ENCODE results near the gene RNU11.
A peak's percentile ranks its signal among the peaks of the same experiment; 100 is the strongest.
"Not testable (repeated sequence)": the region's sequence is repeated elsewhere in the genome, so short reads cannot be mapped to it uniquely, and the experiment has no call there.

Gene RNU11

DNA sequence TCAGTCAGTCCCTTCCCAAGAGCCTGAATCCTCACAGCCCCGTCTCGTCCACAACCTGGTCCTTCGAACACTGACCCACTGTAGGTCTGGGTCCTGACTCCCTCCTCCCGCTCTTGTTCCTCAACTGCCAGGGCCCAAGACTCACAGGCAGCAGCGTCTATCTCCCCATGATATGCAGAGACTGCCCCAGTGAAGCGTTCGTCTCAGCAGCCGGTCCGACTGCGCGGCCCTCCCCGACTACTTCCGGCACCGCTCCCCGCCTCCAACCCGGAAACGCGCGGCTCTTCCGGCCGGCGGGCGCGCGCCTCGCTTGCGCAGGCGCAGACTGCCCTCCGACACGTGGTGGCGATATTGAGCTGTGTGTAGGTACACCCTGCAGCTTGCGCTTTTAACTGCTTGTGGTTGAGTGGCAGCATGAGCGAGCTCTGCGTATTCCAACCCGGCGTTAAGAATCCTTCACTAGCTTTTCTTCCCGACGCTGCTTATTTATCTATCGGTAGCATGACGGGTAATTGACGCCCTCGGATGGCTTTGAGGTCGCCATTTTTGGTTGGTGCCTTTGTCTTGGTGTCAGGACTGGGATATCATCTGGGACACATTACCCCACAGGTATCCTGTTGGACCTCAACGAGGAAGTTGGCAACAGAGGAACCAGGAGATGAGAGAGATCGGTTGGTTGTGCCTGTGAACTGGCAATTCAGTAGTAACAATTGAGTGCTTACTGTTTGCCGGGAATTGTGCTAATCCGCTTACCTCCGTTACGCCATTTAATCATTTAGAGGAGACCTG, 5.4 kb upstream of the RNU11 start, which contains the start of gene TAF12:
Gene TAF12, minus strand, starts transcription at position 221 of the 789 bp plus-strand sequence. CDS start 20,986 bp downstream, outside the sequence.
- peaks cover 29% of the 10 kb centered on the region for H3K4me1 ChIP-seq (ENCODE audit: insufficient read depth, low read length)
- H3K4me3 ChIP-seq (ENCODE audit: low read depth in 1 of 2, low read length in 2 of 2), result peak within 1 kb of the TSS; percentile 47 to 92
- peak within 1 kb of the TSS; percentile 85 for H3K27ac ChIP-seq (ENCODE audit: low read depth, low read length)
- H3K9me3 ChIP-seq (ENCODE audit: low read length), result no peaks in the 10 kb centered on the region
- H3K27me3 ChIP-seq (ENCODE audit: control insufficient read depth in 1 of 2, insufficient read depth in 2 of 2, low read length in 2 of 2), result no peaks in the 10 kb centered on the region
- peak within 1 kb of the TSS; percentile 94 for H3K9ac ChIP-seq (ENCODE audit: low read length)
- H3K36me3 ChIP-seq (ENCODE audit: insufficient read depth, low read length), result no peaks in the 10 kb centered on the region

DNA sequence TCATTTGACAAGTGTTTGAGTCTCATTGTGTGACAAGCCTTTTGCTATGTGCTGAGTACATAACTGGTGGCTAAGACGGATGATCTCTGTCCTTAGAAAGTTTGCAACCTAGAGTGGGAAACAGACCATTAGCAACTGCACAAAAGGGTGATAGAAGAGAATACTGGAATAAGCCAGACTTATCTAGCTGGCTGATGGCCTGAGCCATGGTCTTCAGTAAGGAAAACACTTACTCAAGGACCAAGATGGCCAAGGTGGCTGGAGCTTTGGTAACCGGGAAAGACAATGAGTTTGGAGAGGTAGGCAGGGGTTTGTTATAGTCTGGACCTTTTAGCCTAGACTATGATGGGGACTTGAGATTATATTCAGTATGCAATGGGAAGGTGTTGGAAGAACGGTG, 3.9 kb upstream of the RNU11 start:
- Histone ChIP-seq H3K9me3 (ENCODE audit: low read length) (no peaks in the 10 kb centered on the region), H3K4me1 (ENCODE audit: insufficient read depth, low read length) (peaks cover 32% of the 10 kb centered on the region), H3K36me3 (ENCODE audit: insufficient read depth, low read length) (no peaks in the 10 kb centered on the region), H3K4me3 (ENCODE audit: low read depth in 1 of 2, low read length in 2 of 2) (peak overlapping the region in 1 of 2 donors; percentile 92), H3K27me3 (ENCODE audit: control insufficient read depth in 1 of 2, insufficient read depth in 2 of 2, low read length in 2 of 2) (no peaks in the 10 kb centered on the region), H3K9ac (ENCODE audit: low read length) (peak overlapping the region; percentile 66), H3K27ac (ENCODE audit: low read depth, low read length) (no peak overlapping the region)

DNA sequence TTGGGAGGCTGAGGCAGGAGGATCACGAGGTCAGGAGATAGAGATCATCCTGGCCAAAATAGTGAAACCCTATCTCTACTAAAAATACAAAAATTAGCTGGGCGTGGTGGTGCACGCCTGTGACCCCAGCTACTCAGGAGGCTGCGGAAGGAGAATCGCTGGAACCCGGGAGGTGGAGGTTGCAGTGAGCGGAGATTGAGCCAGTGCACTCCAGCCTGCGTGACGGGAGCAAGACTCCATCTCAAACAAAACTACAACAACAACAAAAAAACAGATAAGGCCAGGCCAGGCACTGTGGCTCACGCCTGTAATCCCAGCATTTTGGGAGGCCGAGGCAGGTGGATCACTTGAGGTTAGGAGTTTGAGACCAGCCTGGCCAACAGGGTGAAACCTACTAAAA, 3.0 kb upstream of the RNU11 start:
- H3K27me3 ChIP-seq (ENCODE audit: control insufficient read depth in 1 of 2, insufficient read depth in 2 of 2, low read length in 2 of 2); H3K36me3 ChIP-seq (ENCODE audit: insufficient read depth, low read length); H3K9ac ChIP-seq (ENCODE audit: low read length); H3K27ac ChIP-seq (ENCODE audit: low read depth, low read length); H3K9me3 ChIP-seq (ENCODE audit: low read length); H3K4me3 ChIP-seq (ENCODE audit: low read depth in 1 of 2, low read length in 2 of 2): not testable (repeated sequence)
- H3K4me1 ChIP-seq (ENCODE audit: insufficient read depth, low read length), result peaks cover 33% of the 10 kb centered on the region

DNA sequence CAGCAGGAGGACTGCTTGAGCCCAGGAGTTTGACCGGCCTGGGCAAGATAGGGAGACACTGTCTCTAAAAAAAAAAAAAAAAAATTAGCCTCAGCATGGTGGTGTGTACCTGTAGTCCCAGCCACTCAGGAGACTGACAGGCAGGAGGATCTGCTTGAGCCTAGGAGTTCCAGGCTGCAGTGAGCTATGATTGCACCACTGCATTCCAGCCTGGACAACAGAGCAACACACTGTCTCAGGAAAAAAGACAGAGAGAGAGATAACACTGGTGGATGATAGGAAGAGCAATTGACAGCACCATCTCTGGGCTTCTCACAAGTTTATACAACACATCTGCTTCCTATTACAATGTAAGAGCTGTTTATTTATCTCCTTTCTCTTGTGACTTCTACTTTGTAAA, 2.4 kb upstream of the RNU11 start:
- no peak overlapping the region for H3K4me3 ChIP-seq (ENCODE audit: low read depth in 1 of 2, low read length in 2 of 2)
- H3K9me3 ChIP-seq (ENCODE audit: low read length), result no peaks in the 10 kb centered on the region
- H3K27ac ChIP-seq (ENCODE audit: low read depth, low read length), result no peak overlapping the region
- H3K27me3 ChIP-seq (ENCODE audit: control insufficient read depth in 1 of 2, insufficient read depth in 2 of 2, low read length in 2 of 2), result no peaks in the 10 kb centered on the region
- no peaks in the 10 kb centered on the region for H3K36me3 ChIP-seq (ENCODE audit: insufficient read depth, low read length)
- H3K4me1 ChIP-seq (ENCODE audit: insufficient read depth, low read length), result peaks cover 27% of the 10 kb centered on the region
- no peak overlapping the region for H3K9ac ChIP-seq (ENCODE audit: low read length)

DNA sequence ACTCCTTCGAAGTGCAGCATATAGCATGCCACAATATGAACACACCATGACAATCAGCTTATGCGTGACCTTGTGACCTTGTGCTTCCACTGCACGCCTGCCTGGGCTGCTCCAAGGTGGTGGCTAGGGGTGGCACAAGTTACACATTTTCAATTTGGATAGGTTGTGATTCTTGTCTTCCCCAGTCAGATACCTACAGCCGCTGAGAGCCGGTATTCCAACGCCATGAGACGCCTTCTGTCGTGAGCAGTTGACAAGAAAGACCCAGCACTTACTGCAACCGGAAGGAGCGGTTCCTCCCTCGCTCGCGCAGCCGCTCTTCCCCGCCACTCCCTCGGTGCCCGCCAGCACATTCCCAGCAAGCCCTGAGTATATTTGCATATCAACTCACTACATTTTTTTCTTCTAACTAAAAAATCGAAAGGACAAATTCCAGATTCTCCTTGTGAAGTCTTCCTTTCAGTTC, 359 bp upstream of the RNU11 start:
- Histone ChIP-seq H3K4me1 (ENCODE audit: insufficient read depth, low read length) (peaks cover 17% of the 10 kb centered on the region), H3K4me3 (ENCODE audit: low read depth in 1 of 2, low read length in 2 of 2) (peak overlapping the region in 1 of 2 donors; percentile 72), H3K27me3 (ENCODE audit: control insufficient read depth in 1 of 2, insufficient read depth in 2 of 2, low read length in 2 of 2) (no peaks in the 10 kb centered on the region), H3K9me3 (ENCODE audit: low read length) (no peaks in the 10 kb centered on the region), H3K9ac (ENCODE audit: low read length) (peak overlapping the region; percentile 42), H3K27ac (ENCODE audit: low read depth, low read length) (peak overlapping the region; percentile 42), H3K36me3 (ENCODE audit: insufficient read depth, low read length) (no peaks in the 10 kb centered on the region)

DNA sequence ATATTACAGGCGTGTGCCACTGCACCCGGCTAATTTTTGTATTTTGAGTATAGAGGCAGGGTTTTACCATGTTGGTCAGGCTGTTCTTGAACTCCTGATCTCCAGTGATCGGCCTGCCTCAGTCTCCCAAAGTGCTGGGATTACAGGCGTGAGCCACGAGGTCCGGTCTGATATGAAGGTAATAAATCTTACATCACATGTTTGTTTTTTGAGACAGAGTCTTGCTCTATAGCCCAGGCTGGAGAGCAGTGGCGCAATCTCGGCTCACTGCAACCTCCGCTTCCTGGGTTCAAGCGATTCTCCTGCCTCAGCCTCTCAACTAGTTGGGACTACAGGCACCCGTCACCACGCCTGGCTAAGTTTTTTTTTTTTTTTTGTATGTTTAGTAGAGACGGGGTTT, 4.7 kb downstream of the RNU11 start:
- not testable (repeated sequence) for H3K4me3 ChIP-seq (ENCODE audit: low read depth in 1 of 2, low read length in 2 of 2); H3K4me1 ChIP-seq (ENCODE audit: insufficient read depth, low read length); H3K27ac ChIP-seq (ENCODE audit: low read depth, low read length); H3K36me3 ChIP-seq (ENCODE audit: insufficient read depth, low read length); H3K9me3 ChIP-seq (ENCODE audit: low read length); H3K27me3 ChIP-seq (ENCODE audit: control insufficient read depth in 1 of 2, insufficient read depth in 2 of 2, low read length in 2 of 2); H3K9ac ChIP-seq (ENCODE audit: low read length)

DNA sequence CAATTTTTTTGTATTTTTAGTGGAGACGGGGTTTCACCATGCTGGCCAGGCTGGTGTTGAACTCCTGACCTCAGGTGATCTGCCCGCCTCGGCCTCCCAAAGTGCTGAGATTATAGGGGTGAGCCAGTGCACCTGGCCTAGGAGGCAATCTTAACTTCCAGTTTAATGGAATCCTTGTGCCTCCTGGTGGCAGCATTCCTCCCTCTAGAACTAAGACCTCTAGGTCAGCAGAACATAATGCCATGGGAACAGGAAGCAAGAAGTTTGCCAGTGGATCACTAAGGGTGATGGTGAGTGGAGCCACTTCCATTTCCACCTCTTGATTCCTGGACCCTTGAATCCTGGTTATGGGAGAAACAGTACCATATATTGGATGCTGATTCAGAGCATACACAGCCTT, 5.5 kb downstream of the RNU11 start:
- H3K36me3 ChIP-seq (ENCODE audit: insufficient read depth, low read length); H3K27me3 ChIP-seq (ENCODE audit: control insufficient read depth in 1 of 2, insufficient read depth in 2 of 2, low read length in 2 of 2); H3K4me3 ChIP-seq (ENCODE audit: low read depth in 1 of 2, low read length in 2 of 2): not testable (repeated sequence)

DNA sequence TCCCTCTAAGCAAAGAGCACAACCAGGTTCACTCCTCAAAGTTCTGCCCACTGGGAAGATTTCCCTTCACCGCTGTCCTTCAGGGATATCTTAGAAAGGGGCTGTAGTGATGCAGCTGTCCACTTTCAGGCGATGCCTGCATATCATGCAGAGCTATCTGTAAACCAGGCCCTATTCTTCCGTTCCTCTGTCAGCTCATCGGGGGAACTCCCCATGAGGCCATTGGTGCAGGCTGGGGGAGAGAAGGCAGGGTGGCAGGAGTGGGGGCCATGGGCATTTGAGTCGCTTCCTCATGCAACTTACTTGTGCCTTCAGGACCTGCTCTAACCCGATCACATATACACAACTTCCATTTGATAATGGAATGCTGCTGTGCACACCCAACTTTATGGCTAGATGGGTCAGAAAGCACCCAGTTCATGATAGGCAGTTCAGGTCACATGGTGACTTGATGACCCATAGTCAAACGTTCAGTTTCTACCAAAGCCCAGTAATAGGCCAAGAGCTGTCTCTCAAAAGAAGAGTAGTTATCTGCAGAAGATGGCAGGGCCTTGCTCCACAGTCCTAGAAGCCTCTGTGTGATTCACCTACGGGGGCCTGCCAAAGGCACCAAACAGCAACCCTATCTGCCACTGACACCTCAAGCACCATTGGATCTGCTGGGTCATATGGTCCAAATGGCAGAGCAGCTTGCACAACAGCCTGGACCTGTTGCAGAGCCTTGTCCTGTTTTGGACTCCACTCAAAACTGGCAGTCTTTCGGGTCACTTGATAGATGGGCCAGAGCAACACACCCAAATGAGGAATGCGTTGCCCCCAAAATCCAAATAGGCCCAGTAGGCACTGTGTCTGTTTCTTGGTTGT, 7.3 kb downstream of the RNU11 start:
- not testable (repeated sequence) for H3K27ac ChIP-seq (ENCODE audit: low read depth, low read length); H3K4me1 ChIP-seq (ENCODE audit: insufficient read depth, low read length); H3K27me3 ChIP-seq (ENCODE audit: control insufficient read depth in 1 of 2, insufficient read depth in 2 of 2, low read length in 2 of 2); H3K9ac ChIP-seq (ENCODE audit: low read length); H3K36me3 ChIP-seq (ENCODE audit: insufficient read depth, low read length); H3K4me3 ChIP-seq (ENCODE audit: low read depth in 1 of 2, low read length in 2 of 2); H3K9me3 ChIP-seq (ENCODE audit: low read length)

More for the DNA sequence above, 5.5 kb downstream of the RNU11 start:
- H3K9ac ChIP-seq (ENCODE audit: low read length); H3K4me1 ChIP-seq (ENCODE audit: insufficient read depth, low read length); H3K9me3 ChIP-seq (ENCODE audit: low read length); H3K27ac ChIP-seq (ENCODE audit: low read depth, low read length): not testable (repeated sequence)

DNA sequence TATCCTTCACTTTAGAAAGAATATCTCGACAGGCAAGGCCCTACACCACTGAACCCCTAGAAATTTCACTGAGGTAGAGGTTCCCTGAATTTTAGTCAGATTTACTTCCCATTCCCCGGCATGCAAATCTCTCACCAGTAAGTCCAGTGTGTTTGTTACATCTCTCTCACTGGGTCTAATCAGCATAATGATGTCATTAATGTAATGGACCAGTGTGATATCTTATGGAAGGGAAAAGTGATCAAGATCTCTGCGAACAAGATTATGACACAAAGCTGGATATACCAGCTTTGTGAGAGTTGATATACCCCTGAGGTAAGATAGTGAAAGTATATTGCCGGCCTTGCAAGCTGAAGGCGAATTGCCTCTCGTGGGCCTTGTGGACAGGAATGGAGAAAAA, 7.9 kb downstream of the RNU11 start:
- no peak overlapping the region for H3K27ac ChIP-seq (ENCODE audit: low read depth, low read length)
- H3K4me3 ChIP-seq (ENCODE audit: low read depth in 1 of 2, low read length in 2 of 2), result no peak overlapping the region
- H3K9me3 ChIP-seq (ENCODE audit: low read length), result no peaks in the 10 kb centered on the region
- H3K27me3 ChIP-seq (ENCODE audit: control insufficient read depth in 1 of 2, insufficient read depth in 2 of 2, low read length in 2 of 2), result no peaks in the 10 kb centered on the region
- no peaks in the 10 kb centered on the region for H3K36me3 ChIP-seq (ENCODE audit: insufficient read depth, low read length)
- no peaks in the 10 kb centered on the region for H3K4me1 ChIP-seq (ENCODE audit: insufficient read depth, low read length)
- no peak overlapping the region for H3K9ac ChIP-seq (ENCODE audit: low read length)

DNA sequence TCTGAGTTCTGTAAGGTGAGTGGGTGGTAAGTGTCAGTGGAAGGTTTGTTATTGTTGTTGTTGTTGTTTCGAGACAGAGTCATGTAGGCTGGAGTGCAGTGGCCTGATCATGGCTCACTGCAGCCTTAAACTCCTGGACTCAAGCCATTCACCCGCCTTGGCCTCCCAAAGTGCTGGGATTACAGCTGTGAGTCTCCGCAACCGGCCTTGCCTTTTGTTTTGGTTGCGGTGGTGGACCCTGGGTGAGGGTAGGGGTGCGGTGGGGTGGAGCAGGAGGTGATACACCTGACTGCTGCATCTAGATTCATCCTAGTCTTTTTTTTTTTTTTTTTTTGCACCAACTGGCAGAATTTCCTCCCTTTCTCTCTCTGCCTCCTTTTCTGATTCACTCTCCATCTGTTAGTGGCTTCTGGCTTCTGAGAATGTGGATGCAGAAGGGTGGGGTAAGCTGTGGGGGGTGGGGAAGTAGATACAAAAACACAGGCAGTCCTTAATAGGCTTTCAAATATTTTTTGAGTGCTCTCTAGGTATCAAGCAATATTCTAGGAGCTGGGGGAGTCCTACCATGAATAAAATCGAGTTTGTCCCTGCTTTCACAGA, 15.6 kb downstream of the RNU11 start:
- H3K9ac ChIP-seq (ENCODE audit: low read length), result no peak overlapping the region
- no peaks in the 10 kb centered on the region for H3K36me3 ChIP-seq (ENCODE audit: insufficient read depth, low read length)
- peaks cover 6% of the 10 kb centered on the region for H3K4me1 ChIP-seq (ENCODE audit: insufficient read depth, low read length)
- H3K27ac ChIP-seq (ENCODE audit: low read depth, low read length), result no peak overlapping the region
- no peak overlapping the region for H3K4me3 ChIP-seq (ENCODE audit: low read depth in 1 of 2, low read length in 2 of 2)
- no peaks in the 10 kb centered on the region for H3K9me3 ChIP-seq (ENCODE audit: low read length)
- no peaks in the 10 kb centered on the region for H3K27me3 ChIP-seq (ENCODE audit: control insufficient read depth in 1 of 2, insufficient read depth in 2 of 2, low read length in 2 of 2)

DNA sequence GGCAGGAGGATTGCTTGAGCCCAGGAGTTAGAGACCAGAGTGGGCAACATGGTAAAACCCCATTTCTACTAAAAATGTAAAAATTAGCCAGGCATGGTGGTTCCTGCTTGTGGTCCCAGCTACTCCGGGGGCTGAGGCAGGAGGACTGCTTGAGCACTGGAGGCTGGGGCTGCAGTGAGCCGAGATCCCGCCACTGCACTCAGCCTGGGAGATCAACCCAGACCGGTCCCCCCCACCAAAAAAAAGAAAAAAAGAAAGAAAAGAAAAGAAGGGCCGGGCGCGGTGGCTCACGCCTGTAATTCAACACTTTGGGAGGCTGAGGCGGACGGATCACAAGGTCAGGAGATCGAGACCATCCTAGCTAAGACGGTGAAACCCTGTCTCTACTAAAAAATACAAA, 18.4 kb downstream of the RNU11 start:
- H3K9me3 ChIP-seq (ENCODE audit: low read length), result no peaks in the 10 kb centered on the region
- no peak overlapping the region for H3K27ac ChIP-seq (ENCODE audit: low read depth, low read length)
- H3K4me3 ChIP-seq (ENCODE audit: low read depth in 1 of 2, low read length in 2 of 2), result no peak overlapping the region
- no peaks in the 10 kb centered on the region for H3K27me3 ChIP-seq (ENCODE audit: control insufficient read depth in 1 of 2, insufficient read depth in 2 of 2, low read length in 2 of 2)
- no peaks in the 10 kb centered on the region for H3K36me3 ChIP-seq (ENCODE audit: insufficient read depth, low read length)
- H3K9ac ChIP-seq (ENCODE audit: low read length), result no peak overlapping the region
- H3K4me1 ChIP-seq (ENCODE audit: insufficient read depth, low read length), result peaks cover 11% of the 10 kb centered on the region
